H9 (cell line): ENCODE results near the gene MAP2K7. TPM values are rescaled to one million over a fixed set of nuclear protein-coding genes. Genes with fewer than 3 reads are reported as not detected.

Source experiments
- DNase-seq: peaks from one replicate; pipeline ENCODE4 v3.0.0-alpha.2; 2017
- H2AFZ ChIP-seq: one replicate; pipeline ENCODE4 v1.6.1; 2013; ENCODE audit warnings: mild to moderate bottlenecking, low read length, control low read depth, moderate library complexity
- H2AK5ac ChIP-seq: 2 replicates; pipeline ENCODE4 v1.6.1; 2013; ENCODE audit warnings: low read length, control low read depth, mixed read lengths; ENCODE audit not compliant: insufficient read length
- H2BK120ac ChIP-seq: one replicate; pipeline ENCODE4 v1.6.1; 2013; ENCODE audit warnings: low read depth, mild to moderate bottlenecking, low read length, control low read depth, inconsistent platforms; ENCODE audit not compliant: poor library complexity, severe bottlenecking
- H2BK12ac ChIP-seq: 2 replicates; pipeline ENCODE4 v1.6.1; 2013; ENCODE audit warnings: low read length, control low read depth, mixed read lengths, low read depth; ENCODE audit not compliant: insufficient read length
- H2BK15ac ChIP-seq: 2 replicates; pipeline ENCODE4 v1.6.1; 2013; ENCODE audit warnings: low read depth, low read length, control low read depth
- H2BK20ac ChIP-seq: one replicate; pipeline ENCODE4 v1.6.1; 2013; ENCODE audit warnings: low read depth, mild to moderate bottlenecking, low read length, control low read depth, inconsistent platforms; ENCODE audit not compliant: poor library complexity, severe bottlenecking
- H2BK5ac ChIP-seq: 2 replicates; pipeline ENCODE4 v1.6.1; 2013; ENCODE audit warnings: low read length, control low read depth, mixed read lengths; ENCODE audit not compliant: insufficient read length
- H3K14ac ChIP-seq: 2 replicates; pipeline ENCODE4 v1.6.1; 2013; ENCODE audit warnings: low read length, control low read depth; ENCODE audit not compliant: insufficient read depth
- H3K18ac ChIP-seq: 2 replicates; pipeline ENCODE4 v1.6.1; 2013; ENCODE audit warnings: low read depth, mild to moderate bottlenecking, mixed read lengths, low read length, control low read depth; ENCODE audit not compliant: insufficient read length
- H3K23ac ChIP-seq: 2 replicates; pipeline ENCODE4 v1.6.1; 2013; ENCODE audit warnings: low read length, control low read depth, mixed read lengths, low read depth; ENCODE audit not compliant: insufficient read length
- H3K23me2 ChIP-seq: 2 replicates; pipeline ENCODE4 v1.6.1; 2013; ENCODE audit warnings: low read depth, mild to moderate bottlenecking, mixed read lengths, low read length, control low read depth; ENCODE audit not compliant: insufficient read length, poor library complexity, severe bottlenecking
- H3K27ac ChIP-seq: 2 replicates; pipeline ENCODE4 v1.5.1; 2013; ENCODE audit warnings: low read length, control low read depth, mixed read lengths, low read depth; ENCODE audit not compliant: insufficient read length
- H3K27me3 ChIP-seq: 2 replicates; pipeline ENCODE4 v1.6.1; 2013; ENCODE audit warnings: low read length, control low read depth, inconsistent platforms; ENCODE audit not compliant: insufficient read depth
- H3K4ac ChIP-seq: 2 replicates; pipeline ENCODE4 v1.6.1; 2013; ENCODE audit warnings: low read depth, mild to moderate bottlenecking, control low read depth, inconsistent platforms, low read length, moderate library complexity
- H3K4me1 ChIP-seq: 2 replicates; pipeline ENCODE4 v1.6.1; 2013; ENCODE audit warnings: low read length, control low read depth, inconsistent platforms; ENCODE audit not compliant: insufficient read depth
- H3K4me2 ChIP-seq: 2 replicates; pipeline ENCODE4 v1.6.1; 2013; ENCODE audit warnings: low read length, control low read depth, mixed read lengths; ENCODE audit not compliant: insufficient read length, insufficient read depth
- H3K56ac ChIP-seq: 2 replicates; pipeline ENCODE4 v1.6.1; 2013; ENCODE audit warnings: low read depth, mild to moderate bottlenecking, mixed read lengths, low read length, control low read depth; ENCODE audit not compliant: insufficient read length
- H3K79me1 ChIP-seq: 2 replicates; pipeline ENCODE4 v1.6.1; 2013; ENCODE audit warnings: low read depth, mild to moderate bottlenecking, moderate library complexity, low read length, control low read depth, inconsistent platforms; ENCODE audit not compliant: insufficient read depth, poor library complexity, severe bottlenecking
- H3K79me2 ChIP-seq: 2 replicates; pipeline ENCODE4 v1.6.1; 2013; ENCODE audit warnings: low read length, control low read depth, inconsistent platforms; ENCODE audit not compliant: insufficient read depth
- H3K9ac ChIP-seq: 2 replicates; pipeline ENCODE4 v1.6.1; 2013; ENCODE audit warnings: low read length, control low read depth, mixed read lengths; ENCODE audit not compliant: insufficient read length; ENCODE audit errors: extremely low read depth
- H3K9me3 ChIP-seq: one replicate; pipeline ENCODE4 v1.6.1; 2013; ENCODE audit warnings: low read depth, low read length, inconsistent platforms; ENCODE audit not compliant: control insufficient read depth
- H3T11ph ChIP-seq: one replicate; pipeline ENCODE4 v1.6.1; 2013; ENCODE audit warnings: mild to moderate bottlenecking, low read length, control low read depth, inconsistent platforms
- H4K20me1 ChIP-seq: one replicate; pipeline ENCODE4 v1.6.1; 2013; ENCODE audit not compliant: control insufficient read depth, insufficient read length, insufficient read depth
- H4K5ac ChIP-seq: 2 replicates; pipeline ENCODE4 v1.6.1; 2013; ENCODE audit warnings: low read depth, mild to moderate bottlenecking, mixed read lengths, low read length, control low read depth; ENCODE audit not compliant: insufficient read length
- H4K8ac ChIP-seq: replicated peaks from 2 replicates; pipeline ENCODE4 v1.6.1; 2013; ENCODE audit warnings: low read length, control low read depth, mixed read lengths, low read depth; ENCODE audit not compliant: insufficient read length
- H4K91ac ChIP-seq: 2 replicates; pipeline ENCODE4 v1.6.1; 2013; ENCODE audit warnings: low read depth, mild to moderate bottlenecking, moderate library complexity, mixed read lengths, low read length, control low read depth; ENCODE audit not compliant: insufficient read length
- H3K27ac Mint-ChIP-seq, 3 experiments: 2 replicates in 2 of 3; 3 replicates in 1 of 3; pipeline ENCODE4 v1.8.0; 2020 to 2021; ENCODE audit warnings: mixed read lengths in 3 of 3, mild to moderate bottlenecking in 1 of 3, moderate library complexity in 1 of 3
- H3K27me3 Mint-ChIP-seq: 2 replicates; pipeline ENCODE4 v1.8.0; 2021; ENCODE audit warnings: low read depth, mild to moderate bottlenecking, moderate library complexity, mixed read lengths
- H3K36me3 Mint-ChIP-seq, 3 experiments: 2 replicates in 2 of 3; 3 replicates in 1 of 3; pipeline ENCODE4 v1.8.0; 2020 to 2021; ENCODE audit warnings: low read depth in 3 of 3, mixed read lengths in 3 of 3; ENCODE audit not compliant: insufficient read depth in 1 of 3
- H3K4me1 Mint-ChIP-seq, 2 experiments: 2 replicates each; pipeline ENCODE4 v1.8.0; 2020; ENCODE audit warnings: mixed read lengths in 2 of 2
- H3K4me3 Mint-ChIP-seq, 2 experiments: 2 replicates in 1 of 2; 3 replicates in 1 of 2; pipeline ENCODE4 v1.8.0; 2020 to 2021; ENCODE audit warnings: mild to moderate bottlenecking in 2 of 2, mixed read lengths in 2 of 2, moderate library complexity in 1 of 2
- H3K9me3 Mint-ChIP-seq, 2 experiments: 2 replicates in 1 of 2; 3 replicates in 1 of 2; pipeline ENCODE4 v1.8.0; 2020; ENCODE audit warnings: mild to moderate bottlenecking in 2 of 2, mixed read lengths in 2 of 2, moderate library complexity in 1 of 2
- CTCF ChIP-seq: fragments of 200-600 bp; sonication (generic); conservative IDR thresholded peaks from 3 replicates; pipeline ENCODE4 v1.8.0; 2021; ENCODE audit warnings: antibody characterized with exemption, mild to moderate bottlenecking
- WGBS: extraction: QIAGEN DNeasy Blood & Tissue Kit; methylation state at CpG from one replicate; pipeline ENCODE4 v1.1.7; 2013; ENCODE audit warnings: missing lambda C conversion rate, low lambda C conversion rate, mixed read lengths; ENCODE audit not compliant: insufficient read length; ENCODE audit errors: extremely low coverage; 5-methylcytosine and 5-hydroxymethylcytosine counted together
- total RNA-seq: library from RNA; stranded (reverse); gene quantifications from 2 replicates; pipeline ENCODE4 v1.2.1, GENCODE V29; 2021

MAP2K7 gene
- total RNA-seq, 1 experiment from 2014 or later = 48.1 TPM

- H3K23ac ChIP-seq = no peak overlapping the region
- H3K4me1 ChIP-seq = no peaks in the 10 kb centered on the region
- H3K4me3 Mint-ChIP-seq = peak overlapping the region; percentile 90 to 96
- H3K27ac Mint-ChIP-seq = peak overlapping the region; percentile 99 to 100 (median 99)
- H3T11ph ChIP-seq = no peak overlapping the region
- no CpG with 5 or more reads among the region's 18 CpGs for WGBS
- no peaks in the 10 kb centered on the region for H3K27me3 ChIP-seq
- TF ChIP-seq CTCF = peak; percentile 87
- H4K8ac ChIP-seq = no peak overlapping the region
- H2BK15ac ChIP-seq = no peak overlapping the region
- no peak overlapping the region for H2AK5ac ChIP-seq
- no peak overlapping the region for H4K91ac ChIP-seq
- no peaks in the 10 kb centered on the region for H4K20me1 ChIP-seq
- peak overlapping the region; percentile 61; the same call in 1 of the 2 replicates for H3K14ac ChIP-seq
- no peak overlapping the region for H3K56ac ChIP-seq
- H3K9me3 Mint-ChIP-seq = peaks cover 0 to 2% of the 10 kb centered on the region in 2 experiments; a peak in 2 of 5 replicates
- H3K9me3 ChIP-seq = no peaks in the 10 kb centered on the region
- no peaks in the 10 kb centered on the region; the same call in 1 of the 2 replicates for H3K27me3 Mint-ChIP-seq
- no peak overlapping the region for H3K27ac ChIP-seq
- peaks cover 3 to 10% of the 10 kb centered on the region in 2 experiments; a peak in 2 of 4 replicates for H3K4me1 Mint-ChIP-seq
- H3K9ac ChIP-seq = peak overlapping the region; percentile 31
- H2BK12ac ChIP-seq = no peak overlapping the region
- no peak overlapping the region for H2BK20ac ChIP-seq
- H3K79me1 ChIP-seq = peaks cover 9% of the 10 kb centered on the region
- H4K5ac ChIP-seq = no peak overlapping the region
- H3K4ac ChIP-seq = no peak overlapping the region
- no peaks in the 10 kb centered on the region for H3K23me2 ChIP-seq
- H3K79me2 ChIP-seq = peaks cover 3% of the 10 kb centered on the region; the same call in 1 of the 2 replicates
- H2BK120ac ChIP-seq = no peak overlapping the region
- H3K18ac ChIP-seq = peak overlapping the region; percentile 3
- no peak overlapping the region for H2AFZ ChIP-seq
- H2BK5ac ChIP-seq = no peak overlapping the region
- H3K4me2 ChIP-seq = peak overlapping the region; percentile 60
- peaks cover 18 to 28% (median 20%) of the 10 kb centered on the region in 3 experiments for H3K36me3 Mint-ChIP-seq
- peak; percentile 86 for DNase-seq
Measured at GRCh38 chr19:7944177-7944761, 40.6 kb downstream of the MAP2K7 start.
